Thyroid gland (tissue), 4 donors: ENCODE results near the gene OTOR. TPM values are rescaled to one million over a fixed set of nuclear protein-coding genes. Genes with fewer than 3 reads are reported as not detected.

Experiments used
- DNase-seq, 2 donors: peaks; one replicate each; pipeline ENCODE4 v3.0.0-alpha.2; 2019
- H3K27ac ChIP-seq, 3 donors: fragments of 200-600 bp; sonication (generic); 1 replicate in 2 of 3; 2 replicates in 1 of 3; pipeline ENCODE4 v1.5.1; 2016 to 2019; ENCODE audit warnings: mild to moderate bottlenecking in 1 of 3, moderate library complexity in 1 of 3
- H3K27me3 ChIP-seq: fragments of 200-600 bp; sonication (generic); one replicate; pipeline ENCODE4 v1.5.1; 2019
- H3K36me3 ChIP-seq, 2 donors: fragments of 200-600 bp; sonication (generic); one replicate each; pipeline ENCODE4 v1.5.1; 2016 to 2019
- H3K4me1 ChIP-seq, 2 donors: fragments of 200-600 bp; sonication (generic); one replicate each; pipeline ENCODE4 v1.5.1; 2017 to 2019
- H3K4me3 ChIP-seq, 3 donors: fragments of 200-600 bp; sonication (generic); replicated peaks in 1 of 3; 1 replicate in 2 of 3; 2 replicates in 1 of 3; pipeline ENCODE4 v1.5.1; 2016; ENCODE audit warnings: mild to moderate bottlenecking in 1 of 3
- H3K9me3 ChIP-seq: fragments of 200-600 bp; sonication (generic); one replicate; pipeline ENCODE4 v1.5.1; 2017
- CTCF ChIP-seq, 6 experiments: fragments of 200-600 bp in 3 of 6; fragments of 450-650 bp in 3 of 6; sonication (generic) in 3 of 6; IDR thresholded peaks; one replicate each; pipeline ENCODE4 v1.5.1; 2016 to 2019; ENCODE audit warnings: antibody characterized with exemption in 6 of 6, mild to moderate bottlenecking in 2 of 6, inconsistent platforms in 1 of 6, moderate library complexity in 1 of 6
- POLR2A ChIP-seq, 2 donors: fragments of 450-650 bp; IDR thresholded peaks; one replicate each; pipeline ENCODE4 v1.6.1; 2017; ENCODE audit warnings: antibody characterized with exemption in 2 of 2, mild to moderate bottlenecking in 2 of 2, moderate library complexity in 1 of 2
- WGBS, 2 donors: methylation state at CpG; one replicate each; pipeline ENCODE4 v1.1.5; 2017; 5-methylcytosine and 5-hydroxymethylcytosine counted together
- intact Hi-C: fragments of 100-400 bp; cut with DNase I; formaldehyde crosslinking; loops from one replicate; pipeline ENCODE4 v1.15.1; 2023
- total RNA-seq, 4 donors: library from RNA; depleted of rRNA; stranded (reverse); fragments of >200 nt; gene quantifications; one replicate each; pipeline ENCODE4 v1.2.3, GENCODE V29; 2016

Gene OTOR
- total RNA-seq, 4 donors from 2014 or later, result not detected

DNA sequence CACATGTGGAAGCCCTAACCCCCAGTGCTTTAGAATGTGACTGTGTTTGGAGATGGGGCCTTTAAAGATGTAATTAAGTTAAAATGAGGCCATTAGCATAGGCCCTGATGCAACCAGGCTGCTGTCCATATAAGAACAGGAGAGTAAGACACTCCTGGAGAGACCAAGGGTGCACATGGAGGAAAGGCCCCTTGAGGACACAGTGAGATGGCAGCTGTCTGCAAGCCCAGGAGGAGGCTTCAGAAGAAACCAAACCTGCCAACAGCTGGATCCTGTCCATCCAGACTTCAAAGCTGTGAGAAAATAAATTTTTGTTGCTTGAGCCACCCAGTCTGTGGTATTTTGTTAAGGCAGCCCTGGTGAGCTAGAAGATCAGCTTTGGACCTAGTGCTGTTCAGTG, 35.1 kb upstream of the OTOR start:
- DNase-seq, result no peak
- intact Hi-C loops, result no loop called here
- no peak overlapping the region for H3K27ac ChIP-seq
- H3K36me3 ChIP-seq, result no peaks in the 10 kb centered on the region
- TF ChIP-seq CTCF (IDR thresholded peaks at IDR 0.05) (no peak), POLR2A (IDR thresholded peaks at IDR 0.05) (no peak)
- no peaks in the 10 kb centered on the region for H3K27me3 ChIP-seq
- H3K4me3 ChIP-seq, result no peak overlapping the region
- no peaks in the 10 kb centered on the region for H3K4me1 ChIP-seq
- H3K9me3 ChIP-seq, result no peaks in the 10 kb centered on the region

DNA sequence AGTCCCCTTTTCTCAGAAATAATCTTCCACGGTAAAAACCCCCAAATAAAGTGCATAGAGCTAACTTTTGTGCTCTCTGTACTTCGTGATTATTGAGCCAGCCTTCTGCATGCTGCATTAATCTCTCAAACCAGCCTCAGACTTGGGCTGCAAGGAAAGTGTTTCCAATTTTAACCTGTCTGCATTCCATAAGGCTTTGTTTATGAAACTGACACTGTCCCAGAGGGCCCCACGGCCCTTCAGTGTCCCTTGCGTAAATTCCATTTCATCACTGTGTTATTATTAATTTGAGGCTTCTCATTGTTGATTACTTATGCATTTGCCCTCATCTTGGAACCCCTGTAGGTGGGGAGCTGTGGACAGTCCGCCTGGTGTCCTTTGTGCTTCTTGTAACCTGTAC, 33.9 kb upstream of the OTOR start:
- 68 to 74% methylated on average over 5 of the region's 5 CpGs for WGBS, 2 donors
- H3K36me3 ChIP-seq, result no peaks in the 10 kb centered on the region
- no peaks in the 10 kb centered on the region for H3K9me3 ChIP-seq
- TF ChIP-seq CTCF (IDR thresholded peaks at IDR 0.05), result no peak
- TF ChIP-seq POLR2A (IDR thresholded peaks at IDR 0.05), result no peak
- H3K27me3 ChIP-seq, result no peaks in the 10 kb centered on the region
- DNase-seq, result no peak
- no peaks in the 10 kb centered on the region for H3K4me1 ChIP-seq
- H3K27ac ChIP-seq, result no peak overlapping the region
- intact Hi-C loops, result no loop called here
- no peak overlapping the region for H3K4me3 ChIP-seq

- Histone ChIP-seq H3K27me3 (no peaks in the 10 kb centered on the region), H3K36me3 (no peaks in the 10 kb centered on the region), H3K4me3 (no peak overlapping the region), H3K9me3 (no peaks in the 10 kb centered on the region), H3K4me1 (no peaks in the 10 kb centered on the region), H3K27ac (no peak overlapping the region)
- intact Hi-C loops, result no loop called here
- 78 to 86% methylated on average over 4 of the region's 4 CpGs for WGBS, 2 donors
- DNase-seq, result no peak
- TF ChIP-seq POLR2A (IDR thresholded peaks at IDR 0.05) (no peak), CTCF (IDR thresholded peaks at IDR 0.05) (no peak)
Measured at GRCh38 chr20:16714751-16715150, 33.4 kb upstream of the OTOR start.

DNA sequence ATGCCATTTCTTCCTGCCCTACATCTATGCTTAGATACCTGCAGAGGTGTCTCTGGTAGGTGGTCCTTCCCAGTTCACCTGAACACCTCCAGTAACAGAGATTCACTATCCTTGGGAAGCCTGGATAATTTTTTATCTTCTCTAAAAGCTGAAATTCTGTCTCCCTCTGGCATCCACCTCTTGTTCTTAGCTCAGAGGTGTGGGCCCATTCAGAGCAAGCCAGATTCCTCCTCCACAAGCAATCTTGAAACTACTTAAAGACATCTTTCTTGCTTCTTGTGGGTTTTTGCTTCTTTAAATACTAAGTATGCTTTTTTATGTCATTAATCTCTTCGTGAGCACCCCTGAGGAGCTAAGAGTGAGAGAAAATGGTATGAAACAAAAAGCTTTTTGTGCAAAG, 28.7 kb upstream of the OTOR start:
- Histone ChIP-seq H3K36me3 (no peaks in the 10 kb centered on the region), H3K4me3 (no peak overlapping the region), H3K4me1 (no peaks in the 10 kb centered on the region), H3K27me3 (no peaks in the 10 kb centered on the region), H3K9me3 (no peaks in the 10 kb centered on the region), H3K27ac (no peak overlapping the region)
- no peak for TF ChIP-seq CTCF (IDR thresholded peaks at IDR 0.05)
- no peak for TF ChIP-seq POLR2A (IDR thresholded peaks at IDR 0.05)
- no peak for DNase-seq
- WGBS, 2 donors, result 80 to 89% methylated on average over 1 of the region's 1 CpG
- intact Hi-C loops, result no loop called here

- Histone ChIP-seq H3K27ac (no peak overlapping the region), H3K4me1 (peaks cover 12% of the 10 kb centered on the region in 2 donors)
- intact Hi-C loops, result no loop called here
Measured at GRCh38 chr20:16729080-16729479, 19.1 kb upstream of the OTOR start.

More at GRCh38 chr20:16729080-16729479, 19.1 kb upstream of the OTOR start:
- Histone ChIP-seq H3K4me3 (peak overlapping the region in 1 of 3 donors; percentile 46), H3K9me3 (no peaks in the 10 kb centered on the region), H3K27me3 (no peaks in the 10 kb centered on the region), H3K36me3 (peaks cover 6 to 15% of the 10 kb centered on the region in 2 donors)
- TF ChIP-seq CTCF (IDR thresholded peaks at IDR 0.05) (no peak), POLR2A (IDR thresholded peaks at IDR 0.05) (no peak)
- DNase-seq, result no peak
- 94 to 100% methylated on average over 1 of the region's 1 CpG for WGBS, 2 donors
